ENCODE results near the gene THADA. TPM values are rescaled to one million over a fixed set of nuclear protein-coding genes. Genes with fewer than 3 reads are reported as not detected.
A peak's percentile ranks its signal among the peaks of the same experiment; 100 is the strongest.

The THADA gene
- total RNA-seq, 1 donor from 2014 or later: 29.3 TPM

DNA sequence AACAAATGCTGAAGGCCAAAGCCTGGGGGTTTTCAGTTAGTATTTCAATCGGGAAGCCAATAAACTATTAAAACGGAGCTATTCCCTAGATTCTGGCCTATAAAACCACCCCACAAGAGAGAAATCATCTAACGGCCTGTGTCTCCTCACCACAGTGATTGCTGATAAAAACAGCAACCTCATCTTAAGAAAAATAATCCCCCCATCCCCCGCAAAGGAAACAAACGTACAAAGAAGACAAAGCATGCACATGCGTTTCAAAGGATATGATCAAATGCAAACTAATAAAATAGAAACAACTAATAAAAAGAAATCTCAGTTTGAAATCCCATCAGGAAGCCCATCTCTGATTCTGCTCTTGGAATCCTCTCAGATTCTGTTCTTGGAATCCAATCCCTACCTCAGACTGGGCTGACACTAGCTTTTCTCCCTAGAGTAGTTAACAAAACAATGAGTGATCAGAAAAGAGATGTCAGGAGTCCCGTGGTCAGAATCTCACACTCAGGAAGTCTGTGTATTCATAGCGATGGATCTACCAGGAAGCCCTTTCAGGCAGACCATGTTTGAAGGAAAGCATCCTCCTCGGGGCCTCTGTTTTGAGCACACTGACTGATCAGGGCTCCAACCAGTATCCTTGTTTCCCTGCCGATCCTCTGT is 150.7 kb downstream of the THADA start:
- H3K4me2 ChIP-seq: no peak overlapping the region
- H3K27ac ChIP-seq: no peak overlapping the region
- no peak overlapping the region for H3K9ac ChIP-seq
- no peak overlapping the region for H3K4me3 ChIP-seq
- Mint-ChIP-seq H3K27me3 (ENCODE audit: insufficient read depth, low read depth) (peaks cover 5% of the 10 kb centered on the region), H3K27ac (peak overlapping the region; percentile 16), H3K4me3 (no peak overlapping the region), H3K36me3 (peaks cover 12% of the 10 kb centered on the region), H3K9me3 (peaks cover 2% of the 10 kb centered on the region), H3K4me1 (peaks cover 12% of the 10 kb centered on the region)
- no peaks in the 10 kb centered on the region for H3K27me3 ChIP-seq
- no peaks in the 10 kb centered on the region for H3K36me3 ChIP-seq
- DNase-seq (ENCODE audit: low spot score): peak; percentile 8
- H3F3A ChIP-seq (ENCODE audit: low read depth): peaks cover 21% of the 10 kb centered on the region
- no peak overlapping the region for H2AFZ ChIP-seq (replicated peaks)
- H3K9me3 ChIP-seq (ENCODE audit: low read depth): no peaks in the 10 kb centered on the region
- no peaks in the 10 kb centered on the region for H4K20me1 ChIP-seq (ENCODE audit: low read depth)
- TF ChIP-seq EZH2 (IDR thresholded peaks at IDR 0.05) (no peak), EZH2phosphoT487 (IDR thresholded peaks at IDR 0.05) (no peak)
- TF ChIP-seq, protein P1, sequence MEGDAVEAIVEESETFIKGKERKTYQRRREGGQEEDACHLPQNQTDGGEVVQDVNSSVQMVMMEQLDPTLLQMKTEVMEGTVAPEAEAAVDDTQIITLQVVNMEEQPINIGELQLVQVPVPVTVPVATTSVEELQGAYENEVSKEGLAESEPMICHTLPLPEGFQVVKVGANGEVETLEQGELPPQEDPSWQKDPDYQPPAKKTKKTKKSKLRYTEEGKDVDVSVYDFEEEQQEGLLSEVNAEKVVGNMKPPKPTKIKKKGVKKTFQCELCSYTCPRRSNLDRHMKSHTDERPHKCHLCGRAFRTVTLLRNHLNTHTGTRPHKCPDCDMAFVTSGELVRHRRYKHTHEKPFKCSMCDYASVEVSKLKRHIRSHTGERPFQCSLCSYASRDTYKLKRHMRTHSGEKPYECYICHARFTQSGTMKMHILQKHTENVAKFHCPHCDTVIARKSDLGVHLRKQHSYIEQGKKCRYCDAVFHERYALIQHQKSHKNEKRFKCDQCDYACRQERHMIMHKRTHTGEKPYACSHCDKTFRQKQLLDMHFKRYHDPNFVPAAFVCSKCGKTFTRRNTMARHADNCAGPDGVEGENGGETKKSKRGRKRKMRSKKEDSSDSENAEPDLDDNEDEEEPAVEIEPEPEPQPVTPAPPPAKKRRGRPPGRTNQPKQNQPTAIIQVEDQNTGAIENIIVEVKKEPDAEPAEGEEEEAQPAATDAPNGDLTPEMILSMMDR (IDR thresholded peaks at IDR 0.05): no peak
- H3K79me2 ChIP-seq (ENCODE audit: low read depth): no peaks in the 10 kb centered on the region
- H3K4me1 ChIP-seq: peaks cover 38% of the 10 kb centered on the region

DNA sequence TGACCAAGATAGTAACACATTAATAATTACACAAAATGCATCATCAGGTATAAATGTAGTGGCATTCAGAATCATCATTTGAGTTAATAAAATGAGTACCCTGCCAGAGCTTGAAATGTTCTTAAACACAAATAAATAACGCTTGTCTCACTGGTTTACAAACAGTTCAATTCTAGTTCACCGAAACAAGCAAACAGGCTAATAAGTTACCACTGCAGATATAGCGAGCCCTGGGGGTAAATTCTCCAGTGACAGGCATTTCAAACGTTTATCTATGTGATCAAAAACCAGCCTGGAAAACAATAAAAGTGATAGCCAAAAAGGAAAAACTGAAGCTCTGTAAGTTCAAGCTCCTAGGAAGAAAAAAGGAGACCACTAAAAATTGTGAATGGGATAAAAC is 152.6 kb downstream of the THADA start:
- peaks cover 26% of the 10 kb centered on the region for H3K4me1 ChIP-seq
- H3K4me3 ChIP-seq: no peak overlapping the region
- H3K36me3 Mint-ChIP-seq: peaks cover 8% of the 10 kb centered on the region
- H3K4me1 Mint-ChIP-seq: peaks cover 8% of the 10 kb centered on the region
- H2AFZ ChIP-seq (replicated peaks): no peak overlapping the region
- no peak overlapping the region for H3K27ac Mint-ChIP-seq
- no peaks in the 10 kb centered on the region for H3K36me3 ChIP-seq
- no peak overlapping the region for H3K9ac ChIP-seq
- H3K9me3 ChIP-seq (ENCODE audit: low read depth): no peaks in the 10 kb centered on the region
- TF ChIP-seq EZH2phosphoT487 (IDR thresholded peaks at IDR 0.05) (no peak), EZH2 (IDR thresholded peaks at IDR 0.05) (no peak)
- TF ChIP-seq, protein P1 (IDR thresholded peaks at IDR 0.05): no peak
- no peaks in the 10 kb centered on the region for H3K79me2 ChIP-seq (ENCODE audit: low read depth)
- H3K27me3 Mint-ChIP-seq (ENCODE audit: insufficient read depth, low read depth): peaks cover 5% of the 10 kb centered on the region
- H3F3A ChIP-seq (ENCODE audit: low read depth): peaks cover 9% of the 10 kb centered on the region
- no peaks in the 10 kb centered on the region for H3K9me3 Mint-ChIP-seq
- H4K20me1 ChIP-seq (ENCODE audit: low read depth): no peaks in the 10 kb centered on the region
- no peak overlapping the region for H3K27ac ChIP-seq
- H3K4me2 ChIP-seq: no peak overlapping the region
- no peaks in the 10 kb centered on the region for H3K27me3 ChIP-seq
- no peak overlapping the region for H3K4me3 Mint-ChIP-seq
- no peak for DNase-seq (ENCODE audit: low spot score)

DNA sequence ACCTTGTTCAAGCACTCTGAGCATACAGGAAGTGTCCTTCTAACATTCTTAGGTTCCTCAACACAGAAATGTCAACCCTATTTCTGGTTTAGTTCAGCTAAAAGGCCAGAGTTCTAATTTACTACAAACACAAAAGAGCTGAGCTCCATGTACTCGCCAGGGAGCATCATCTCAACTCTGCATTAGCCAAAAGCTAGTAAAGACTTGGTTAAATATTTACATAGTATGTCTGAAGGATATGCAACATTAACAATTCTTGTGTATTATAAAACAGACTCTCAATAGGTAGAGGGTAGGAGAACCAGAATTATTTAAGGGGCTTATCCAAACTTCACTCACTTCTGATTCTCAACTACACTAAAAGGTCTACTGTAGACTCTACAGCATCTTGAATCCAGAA is 154.6 kb downstream of the THADA start:
- Mint-ChIP-seq H3K4me1 (peaks cover 8% of the 10 kb centered on the region), H3K36me3 (peaks cover 4% of the 10 kb centered on the region), H3K27me3 (ENCODE audit: insufficient read depth, low read depth) (peaks cover 5% of the 10 kb centered on the region), H3K9me3 (no peaks in the 10 kb centered on the region), H3K4me3 (no peak overlapping the region), H3K27ac (no peak overlapping the region)
- no peaks in the 10 kb centered on the region for H3K27me3 ChIP-seq
- H3K79me2 ChIP-seq (ENCODE audit: low read depth): no peaks in the 10 kb centered on the region
- H3K36me3 ChIP-seq: no peaks in the 10 kb centered on the region
- H3K9me3 ChIP-seq (ENCODE audit: low read depth): no peaks in the 10 kb centered on the region
- H3K4me1 ChIP-seq: peaks cover 10% of the 10 kb centered on the region
- no peak overlapping the region for H3K27ac ChIP-seq
- TF ChIP-seq EZH2phosphoT487 (IDR thresholded peaks at IDR 0.05) (no peak), EZH2 (IDR thresholded peaks at IDR 0.05) (no peak)
- TF ChIP-seq, protein P1 (IDR thresholded peaks at IDR 0.05): no peak
- no peak overlapping the region for H3K4me2 ChIP-seq
- H3K4me3 ChIP-seq: no peak overlapping the region
- H2AFZ ChIP-seq (replicated peaks): no peak overlapping the region
- H4K20me1 ChIP-seq (ENCODE audit: low read depth): no peaks in the 10 kb centered on the region
- H3K9ac ChIP-seq: no peak overlapping the region
- DNase-seq (ENCODE audit: low spot score): no peak
- H3F3A ChIP-seq (ENCODE audit: low read depth): peaks cover 5% of the 10 kb centered on the region

Measured in neural progenitor cell (in vitro differentiated cells).